Measurements from ENCODE around the gene FPR3. TPM values are rescaled to one million over a fixed set of nuclear protein-coding genes. Genes with fewer than 3 reads are reported as not detected.

Gene FPR3, protein sequence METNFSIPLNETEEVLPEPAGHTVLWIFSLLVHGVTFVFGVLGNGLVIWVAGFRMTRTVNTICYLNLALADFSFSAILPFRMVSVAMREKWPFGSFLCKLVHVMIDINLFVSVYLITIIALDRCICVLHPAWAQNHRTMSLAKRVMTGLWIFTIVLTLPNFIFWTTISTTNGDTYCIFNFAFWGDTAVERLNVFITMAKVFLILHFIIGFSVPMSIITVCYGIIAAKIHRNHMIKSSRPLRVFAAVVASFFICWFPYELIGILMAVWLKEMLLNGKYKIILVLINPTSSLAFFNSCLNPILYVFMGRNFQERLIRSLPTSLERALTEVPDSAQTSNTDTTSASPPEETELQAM
- total RNA-seq: 1 to 10 TPM; 1.8 to 2.5 TPM

GRCh38 chr19:51794885-51795490 lies at the start of gene FPR3:
Gene FPR3 (plus strand): TSS chr19:51795157. CDS start chr19:51823749, 28,592 bp downstream.
- no peak for ATAC-seq (ENCODE audit: low read depth)
- H3K36me3 Mint-ChIP-seq: no peaks in the 10 kb centered on the region

DNA sequence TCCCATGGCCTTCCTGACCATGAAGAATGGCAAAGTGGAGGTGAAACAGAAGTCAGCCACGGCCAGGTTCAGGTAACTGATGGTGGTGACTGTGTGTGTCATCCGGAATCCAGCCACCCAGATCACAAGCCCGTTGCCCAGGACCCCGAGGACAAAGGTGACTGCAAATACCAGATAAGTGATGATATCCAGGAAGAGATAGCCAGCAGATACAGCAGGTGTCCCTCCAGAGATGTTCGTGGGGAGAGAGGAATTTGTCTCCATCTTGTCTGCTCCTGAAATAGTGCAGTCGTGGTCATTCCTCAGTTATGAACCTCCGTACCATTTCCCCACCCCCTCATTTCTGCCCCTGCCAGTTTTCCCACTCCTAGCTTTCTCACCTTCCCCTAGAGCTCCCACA lies 48.2 kb upstream of the FPR3 start:
- no peak overlapping the region for H3K27ac Mint-ChIP-seq
- peaks cover 3% of the 10 kb centered on the region for H3K9me3 Mint-ChIP-seq
- ATAC-seq (ENCODE audit: low read depth): no peak
- H3K27me3 Mint-ChIP-seq: no peaks in the 10 kb centered on the region
- POLR2A ChIA-PET: no interaction called here
- no peak for DNase-seq
- no peaks in the 10 kb centered on the region for H3K4me1 Mint-ChIP-seq
- H3K4me3 Mint-ChIP-seq: no peak overlapping the region
- H3K36me3 Mint-ChIP-seq: no peaks in the 10 kb centered on the region

More at GRCh38 chr19:51794885-51795490, at the start of gene FPR3:
- H3K27ac Mint-ChIP-seq: no peak within 1 kb of the TSS
- H3K4me3 Mint-ChIP-seq: no peak within 1 kb of the TSS
- H3K4me1 Mint-ChIP-seq: no peaks in the 10 kb centered on the region
- no peak for DNase-seq
- H3K9me3 Mint-ChIP-seq: peaks cover 15% of the 10 kb centered on the region
- peaks cover 2% of the 10 kb centered on the region for H3K27me3 Mint-ChIP-seq
- POLR2A ChIA-PET: no interaction called here

- Mint-ChIP-seq H3K27ac (no peak overlapping the region), H3K4me1 (no peaks in the 10 kb centered on the region), H3K27me3 (no peaks in the 10 kb centered on the region), H3K9me3 (peaks cover 3% of the 10 kb centered on the region), H3K36me3 (no peaks in the 10 kb centered on the region), H3K4me3 (no peak overlapping the region)
- POLR2A ChIA-PET: no interaction called here
- ATAC-seq (ENCODE audit: low read depth) (no peak), DNase-seq (no peak)
Measured at GRCh38 chr19:51749979-51750378, 45.0 kb upstream of the FPR3 start.

GRCh38 chr19:51750400-51751094 lies 44.4 kb upstream of the FPR3 start:
- H3K36me3 Mint-ChIP-seq: no peaks in the 10 kb centered on the region
- no peak overlapping the region for H3K27ac Mint-ChIP-seq
- no peak for DNase-seq
- H3K4me3 Mint-ChIP-seq: no peak overlapping the region
- ATAC-seq (ENCODE audit: low read depth): no peak
- H3K4me1 Mint-ChIP-seq: no peaks in the 10 kb centered on the region
- peaks cover 8% of the 10 kb centered on the region for H3K9me3 Mint-ChIP-seq
- H3K27me3 Mint-ChIP-seq: no peaks in the 10 kb centered on the region
- POLR2A ChIA-PET: no interaction called here

DNA sequence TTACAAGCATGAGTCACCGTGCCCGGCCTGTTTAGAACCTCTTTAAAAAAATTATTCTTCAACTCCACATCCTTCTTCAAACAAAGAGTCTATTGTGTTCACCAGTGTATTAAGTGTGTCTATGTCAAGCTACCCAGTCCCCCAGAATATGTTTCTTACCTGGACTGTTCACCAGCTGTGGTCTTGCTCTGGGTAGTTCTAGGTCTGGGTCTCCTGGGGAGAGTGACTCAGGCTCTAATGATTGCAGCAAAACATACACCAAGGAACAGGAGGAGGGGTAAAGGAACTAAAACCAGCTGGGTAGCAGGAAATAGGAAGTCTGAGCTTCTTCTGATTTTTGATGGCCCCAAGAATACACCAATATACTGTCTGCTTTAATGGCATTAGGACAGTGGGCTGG lies 43.3 kb upstream of the FPR3 start, which contains the start of gene FPR1:
FPR1 (minus strand) TSS at position 224 of the 400 bp plus-strand sequence. CDS start 4,884 bp downstream, outside the sequence.
- no peaks in the 10 kb centered on the region for H3K4me1 Mint-ChIP-seq
- no peaks in the 10 kb centered on the region for H3K27me3 Mint-ChIP-seq
- H3K4me3 Mint-ChIP-seq: no peak within 1 kb of the TSS
- ATAC-seq (ENCODE audit: low read depth) (no peak), DNase-seq (no peak)
- POLR2A ChIA-PET: no interaction called here
- no peaks in the 10 kb centered on the region for H3K36me3 Mint-ChIP-seq
- H3K9me3 Mint-ChIP-seq: peaks cover 12% of the 10 kb centered on the region
- H3K27ac Mint-ChIP-seq: no peak within 1 kb of the TSS

DNA sequence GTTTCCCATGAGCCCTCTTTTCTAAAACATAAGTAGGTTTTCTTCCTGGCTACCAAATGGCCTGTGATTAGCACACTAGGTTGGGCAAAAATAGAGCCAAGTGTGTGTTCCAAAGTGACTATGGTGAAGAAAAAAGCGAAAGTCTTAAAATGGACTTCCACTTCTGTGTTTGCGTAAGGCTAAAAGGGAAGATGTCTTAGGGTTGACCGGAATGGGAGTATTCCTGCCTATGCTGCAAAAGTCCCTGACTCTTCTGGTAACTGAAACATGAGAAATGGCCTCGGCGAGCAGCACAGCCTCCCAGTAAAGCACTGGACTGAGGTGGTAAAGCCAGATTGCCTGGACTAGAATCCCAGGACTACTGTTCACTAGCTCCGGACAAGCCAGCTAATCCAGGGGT lies 40.8 kb upstream of the FPR3 start:
- POLR2A ChIA-PET: no interaction called here
- H3K27ac Mint-ChIP-seq: no peak overlapping the region
- H3K27me3 Mint-ChIP-seq: no peaks in the 10 kb centered on the region
- no peak for DNase-seq
- no peaks in the 10 kb centered on the region for H3K4me1 Mint-ChIP-seq
- ATAC-seq (ENCODE audit: low read depth): no peak
- no peaks in the 10 kb centered on the region for H3K36me3 Mint-ChIP-seq
- no peak overlapping the region for H3K4me3 Mint-ChIP-seq
- H3K9me3 Mint-ChIP-seq: peaks cover 13% of the 10 kb centered on the region

GRCh38 chr19:51754770-51755169 lies 40.2 kb upstream of the FPR3 start:
- Mint-ChIP-seq H3K36me3 (no peaks in the 10 kb centered on the region), H3K27ac (no peak overlapping the region), H3K27me3 (no peaks in the 10 kb centered on the region), H3K4me3 (no peak overlapping the region), H3K9me3 (peaks cover 11% of the 10 kb centered on the region), H3K4me1 (no peaks in the 10 kb centered on the region)
- ATAC-seq (ENCODE audit: low read depth): no peak
- POLR2A ChIA-PET: no interaction called here
- DNase-seq: no peak

GRCh38 chr19:51755571-51755970 lies 39.4 kb upstream of the FPR3 start:
- no peak for DNase-seq
- H3K9me3 Mint-ChIP-seq: peaks cover 11% of the 10 kb centered on the region
- ATAC-seq (ENCODE audit: low read depth): no peak
- H3K4me1 Mint-ChIP-seq: no peaks in the 10 kb centered on the region
- no peak overlapping the region for H3K4me3 Mint-ChIP-seq
- H3K27me3 Mint-ChIP-seq: no peaks in the 10 kb centered on the region
- H3K36me3 Mint-ChIP-seq: no peaks in the 10 kb centered on the region
- POLR2A ChIA-PET: no interaction called here
- no peak overlapping the region for H3K27ac Mint-ChIP-seq

DNA sequence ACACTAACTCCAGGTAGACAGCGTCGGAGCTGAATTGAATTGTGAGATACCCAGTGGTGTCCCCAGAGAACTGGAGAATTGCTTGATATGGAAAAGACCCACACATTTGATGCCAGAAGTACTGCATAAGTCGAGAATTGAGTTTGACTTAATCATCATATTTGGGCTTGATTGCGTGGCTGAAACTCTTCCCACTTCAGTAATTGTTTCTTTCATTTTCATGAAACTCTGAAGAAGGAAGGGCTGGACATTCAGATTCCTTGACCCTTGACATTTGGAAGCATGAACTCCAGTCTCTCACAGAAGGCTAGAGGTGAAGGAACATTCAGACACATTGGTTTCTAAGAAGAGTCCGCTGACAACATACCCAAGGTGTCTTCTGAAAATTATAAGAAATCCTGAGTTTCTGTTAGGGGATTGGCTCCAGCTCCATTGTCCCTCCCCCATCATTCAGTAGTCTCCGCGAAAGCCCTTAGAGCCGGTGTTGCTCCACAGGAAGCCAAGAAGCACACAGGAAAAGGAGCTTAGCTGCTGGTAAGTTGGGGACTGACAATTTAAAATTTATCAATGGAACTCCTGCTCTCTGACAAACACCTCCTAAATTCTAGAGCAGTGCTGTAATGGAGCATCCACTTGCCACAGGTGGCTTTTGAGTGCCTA lies 34.1 kb upstream of the FPR3 start, which contains the start of gene FPR2:
FPR2 (plus strand) TSS at position 484 of the 660 bp plus-strand sequence. CDS start 7,479 bp downstream, outside the sequence.
- peaks cover 14% of the 10 kb centered on the region for H3K9me3 Mint-ChIP-seq
- peaks cover 5% of the 10 kb centered on the region for H3K4me1 Mint-ChIP-seq
- ATAC-seq (ENCODE audit: low read depth): no peak
- no peak within 1 kb of the TSS for H3K4me3 Mint-ChIP-seq
- H3K36me3 Mint-ChIP-seq: peaks cover 2% of the 10 kb centered on the region
- DNase-seq: no peak
- peaks cover 18% of the 10 kb centered on the region for H3K27me3 Mint-ChIP-seq
- H3K27ac Mint-ChIP-seq: no peak within 1 kb of the TSS
- POLR2A ChIA-PET: no interaction called here

GRCh38 chr19:51761696-51762095 lies 33.3 kb upstream of the FPR3 start:
- DNase-seq: no peak
- POLR2A ChIA-PET: no interaction called here
- peaks cover 2% of the 10 kb centered on the region for H3K36me3 Mint-ChIP-seq
- no peak overlapping the region for H3K27ac Mint-ChIP-seq
- H3K4me3 Mint-ChIP-seq: no peak overlapping the region
- ATAC-seq (ENCODE audit: low read depth): no peak
- H3K4me1 Mint-ChIP-seq: peaks cover 5% of the 10 kb centered on the region
- H3K27me3 Mint-ChIP-seq: peaks cover 21% of the 10 kb centered on the region
- H3K9me3 Mint-ChIP-seq: peaks cover 12% of the 10 kb centered on the region

DNA sequence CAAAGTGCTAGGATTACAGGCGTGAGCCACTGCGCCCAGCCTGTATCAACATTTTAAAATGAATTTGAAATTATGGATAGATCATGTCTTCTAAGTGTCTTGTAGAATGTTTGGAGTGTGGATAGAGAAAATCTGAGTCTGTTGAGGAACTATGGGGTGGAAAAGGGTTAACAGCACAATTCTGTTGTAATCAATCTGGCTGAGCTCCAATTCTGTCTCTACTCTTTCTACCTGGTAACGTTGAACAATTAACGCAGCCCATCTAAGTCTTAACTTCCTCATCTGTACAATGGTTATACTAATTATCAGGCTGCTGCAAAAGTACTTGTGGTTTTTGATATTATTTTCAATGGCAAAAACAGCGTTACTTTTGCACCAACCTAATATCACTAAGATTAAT lies 29.9 kb upstream of the FPR3 start:
- H3K27ac Mint-ChIP-seq: no peak overlapping the region
- no peak for ATAC-seq (ENCODE audit: low read depth)

GRCh38 chr19:51766461-51766860 lies 28.5 kb upstream of the FPR3 start:
- Mint-ChIP-seq H3K9me3 (peaks cover 11% of the 10 kb centered on the region), H3K27ac (no peak overlapping the region), H3K4me3 (no peak overlapping the region), H3K27me3 (peaks cover 23% of the 10 kb centered on the region), H3K4me1 (peaks cover 7% of the 10 kb centered on the region), H3K36me3 (peaks cover 2% of the 10 kb centered on the region)
- DNase-seq (no peak), ATAC-seq (ENCODE audit: low read depth) (no peak)
- POLR2A ChIA-PET: no interaction called here

More for the DNA sequence above, 29.9 kb upstream of the FPR3 start:
- H3K36me3 Mint-ChIP-seq: peaks cover 2% of the 10 kb centered on the region
- peaks cover 5% of the 10 kb centered on the region for H3K4me1 Mint-ChIP-seq
- peaks cover 21% of the 10 kb centered on the region for H3K27me3 Mint-ChIP-seq
- no peak for DNase-seq
- no peak overlapping the region for H3K4me3 Mint-ChIP-seq
- H3K9me3 Mint-ChIP-seq: peaks cover 11% of the 10 kb centered on the region
- POLR2A ChIA-PET: no interaction called here

DNA sequence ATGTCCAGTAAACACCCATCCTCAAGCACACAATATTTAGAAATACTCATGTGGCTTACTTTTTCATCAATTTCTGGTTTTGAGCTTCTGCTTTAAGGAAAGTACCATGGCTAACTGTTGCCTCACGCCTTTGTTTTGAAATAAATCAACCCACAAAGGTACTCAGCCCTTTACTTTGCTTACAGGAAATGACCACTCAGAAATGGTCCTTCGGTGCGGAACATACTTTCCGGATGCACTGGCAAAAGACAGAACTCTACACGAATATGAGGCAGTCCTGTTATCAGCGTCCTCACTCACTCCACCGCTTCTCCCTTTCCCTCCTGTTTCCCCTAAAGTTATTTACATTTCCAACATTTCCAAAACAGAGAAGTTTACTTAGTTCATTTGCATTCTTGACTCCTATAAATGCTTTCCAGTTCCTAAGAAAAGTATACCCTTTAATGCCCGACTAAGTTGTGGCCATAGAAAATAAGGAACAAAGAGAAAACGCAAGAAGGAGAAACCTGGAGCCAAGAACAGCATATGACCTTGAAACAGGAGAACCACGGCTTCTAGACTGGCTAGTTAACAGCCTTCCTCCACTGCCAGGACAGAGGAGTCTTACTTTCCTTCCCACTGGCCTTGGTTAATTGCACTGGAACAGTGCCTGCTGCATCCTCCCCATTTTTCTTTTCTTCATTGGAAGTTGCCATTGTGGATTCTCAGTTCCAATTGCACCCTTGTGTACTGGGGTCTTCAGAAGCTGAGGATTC lies 23.4 kb upstream of the FPR3 start:
- H3K4me3 Mint-ChIP-seq: no peak overlapping the region
- H3K36me3 Mint-ChIP-seq: no peaks in the 10 kb centered on the region
- no peak for DNase-seq
- H3K9me3 Mint-ChIP-seq: peaks cover 6% of the 10 kb centered on the region
- ATAC-seq (ENCODE audit: low read depth): no peak
- peaks cover 4% of the 10 kb centered on the region for H3K4me1 Mint-ChIP-seq
- H3K27ac Mint-ChIP-seq: no peak overlapping the region
- H3K27me3 Mint-ChIP-seq: peaks cover 15% of the 10 kb centered on the region
- POLR2A ChIA-PET: no interaction called here
